Small intestine (tissue), 7 donors: Measurements from ENCODE around the gene RB1. TPM values are rescaled to one million over a fixed set of nuclear protein-coding genes. Genes with fewer than 3 reads are reported as not detected.
"Not testable (repeated sequence)": the region's sequence is repeated elsewhere in the genome, so short reads cannot be mapped to it uniquely, and the experiment has no call there.

Source experiments
- DNase-seq, 2 donors: peaks; one replicate each; pipeline versions ENCODE4 v3.0.0 to v3.0.0-alpha.2; 2013
- FAIRE-seq: peaks from 2 replicates; lab custom pipeline; 2012; peaks lifted over from hg19 to GRCh38; lab: Jason Lieb, UNC
- H3K27ac ChIP-seq, 3 donors: one replicate each; pipeline ENCODE4 v1.5.1; 2013; ENCODE audit warnings: low read length in 2 of 3, mild to moderate bottlenecking in 2 of 3, control low read depth in 1 of 3, inconsistent platforms in 1 of 3, low read depth in 1 of 3, moderate library complexity in 1 of 3
- H3K27me3 ChIP-seq, 3 donors: one replicate each; pipeline ENCODE4 v1.6.1; 2013; ENCODE audit warnings: low read length in 3 of 3, inconsistent platforms in 1 of 3; ENCODE audit not compliant: control insufficient read depth in 3 of 3, insufficient read depth in 3 of 3
- H3K36me3 ChIP-seq, 3 donors: one replicate each; pipeline ENCODE4 v1.6.1; 2013; ENCODE audit warnings: low read length in 3 of 3, inconsistent platforms in 1 of 3, low read depth in 1 of 3, mild to moderate bottlenecking in 1 of 3, moderate library complexity in 1 of 3; ENCODE audit not compliant: control insufficient read depth in 3 of 3, insufficient read depth in 2 of 3
- H3K4me1 ChIP-seq, 3 donors: one replicate each; pipeline ENCODE4 v1.6.1; 2013; ENCODE audit warnings: low read length in 2 of 3, inconsistent platforms in 1 of 3, low read depth in 1 of 3, mild to moderate bottlenecking in 1 of 3, moderate library complexity in 1 of 3; ENCODE audit not compliant: control insufficient read depth in 3 of 3, insufficient read depth in 2 of 3
- H3K4me3 ChIP-seq, 3 donors: one replicate each; pipeline ENCODE4 v1.5.1; 2013; ENCODE audit warnings: low read length in 3 of 3, control low read depth in 1 of 3, inconsistent platforms in 1 of 3, low read depth in 1 of 3, mild to moderate bottlenecking in 1 of 3, moderate library complexity in 1 of 3
- H3K9me3 ChIP-seq, 2 donors: one replicate each; pipeline ENCODE4 v1.6.1; 2013; ENCODE audit warnings: low read depth in 1 of 2, low read length in 1 of 2; ENCODE audit not compliant: control insufficient read depth in 2 of 2, insufficient read depth in 1 of 2
- WGBS, 3 donors: extraction: QIAGEN DNeasy Blood & Tissue Kit; methylation state at CpG; one replicate each; pipeline ENCODE4 v1.1.7; 2013; 5-methylcytosine and 5-hydroxymethylcytosine counted together
- polyA plus RNA-seq, 4 donors: library from polyadenylated mRNA; stranded (reverse) in 3 of 4; unstranded in 1 of 4; fragments of 200-250 nt in 3 of 4; fragments of 120-200 nt in 1 of 4; gene quantifications; one replicate each; pipeline versions ENCODE4 v1.2.1 to v1.2.3, GENCODE V29; 2013
- donor health status: healthy with polysubstance abuse.
- donor health status: control.
- donor health status: control.
- donor health status: Bipolar disorder and iron deficiency.
- donor health status: healthy.

RB1 gene
- polyA plus RNA-seq, 4 donors = 11.9 to 33.6 (median 20.2) TPM

DNA sequence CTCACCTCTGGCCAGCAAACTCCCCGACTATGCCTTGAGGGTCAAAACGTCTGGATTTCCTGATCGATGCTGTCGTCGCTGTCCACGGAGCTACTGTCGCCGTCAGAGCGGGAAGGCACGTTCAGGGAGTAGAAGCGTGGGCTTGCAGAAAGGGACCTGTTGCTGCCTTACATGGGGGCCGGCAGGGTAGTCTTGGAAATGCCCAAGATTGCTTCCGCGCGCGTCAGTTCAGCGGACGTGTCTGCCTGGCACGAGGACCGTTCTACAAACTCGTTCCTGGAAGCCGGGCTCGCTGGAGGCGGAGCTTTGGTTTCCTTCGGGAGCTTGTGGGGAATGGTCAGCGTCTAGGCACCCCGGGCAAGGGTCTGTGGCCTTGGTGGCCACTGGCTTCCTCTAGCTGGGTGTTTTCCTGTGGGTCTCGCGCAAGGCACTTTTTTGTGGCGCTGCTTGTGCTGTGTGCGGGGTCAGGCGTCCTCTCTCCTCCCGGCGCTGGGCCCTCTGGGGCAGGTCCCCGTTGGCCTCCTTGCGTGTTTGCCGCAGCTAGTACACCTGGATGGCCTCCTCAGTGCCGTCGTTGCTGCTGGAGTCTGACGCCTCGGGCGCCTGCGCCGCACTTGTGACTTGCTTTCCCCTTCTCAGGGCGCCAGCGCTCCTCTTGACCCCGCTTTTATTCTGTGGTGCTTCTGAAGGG is 15.4 kb downstream of the RB1 start:
- Histone ChIP-seq H3K4me1 (peaks cover 0 to 9% (median 0%) of the 10 kb centered on the region in 3 donors), H3K27ac (peak overlapping the region in 1 of 3 donors; percentile 45), H3K27me3 (no peaks in the 10 kb centered on the region), H3K36me3 (peaks cover 0 to 42% (median 3%) of the 10 kb centered on the region in 3 donors), H3K9me3 (peaks cover 0 to 33% of the 10 kb centered on the region in 2 donors), H3K4me3 (peak overlapping the region; percentile 21 to 26 (median 25))
- FAIRE-seq (no peak), DNase-seq (peak; percentile 30 to 60)
- 56 to 65% (median 56%) methylated on average over 45 to 47 of the region's 47 CpGs for WGBS, 3 donors

GRCh38 chr13:48319531-48320398 is 16.2 kb downstream of the RB1 start:
- DNase-seq (peak; percentile 61 to 66), FAIRE-seq (no peak)
- H3K4me1 ChIP-seq = peaks cover 0 to 9% (median 0%) of the 10 kb centered on the region in 3 donors
- WGBS, 3 donors = 56 to 63% (median 57%) methylated on average over 48 of the region's 48 CpGs
- peaks cover 0 to 33% of the 10 kb centered on the region in 2 donors for H3K9me3 ChIP-seq
- peak overlapping the region in 1 of 3 donors; percentile 8 for H3K27ac ChIP-seq
- H3K27me3 ChIP-seq = no peaks in the 10 kb centered on the region
- H3K4me3 ChIP-seq = peak overlapping the region in 2 of 3 donors; percentile 25 to 26
- H3K36me3 ChIP-seq = peaks cover 0 to 42% (median 3%) of the 10 kb centered on the region in 3 donors

DNA sequence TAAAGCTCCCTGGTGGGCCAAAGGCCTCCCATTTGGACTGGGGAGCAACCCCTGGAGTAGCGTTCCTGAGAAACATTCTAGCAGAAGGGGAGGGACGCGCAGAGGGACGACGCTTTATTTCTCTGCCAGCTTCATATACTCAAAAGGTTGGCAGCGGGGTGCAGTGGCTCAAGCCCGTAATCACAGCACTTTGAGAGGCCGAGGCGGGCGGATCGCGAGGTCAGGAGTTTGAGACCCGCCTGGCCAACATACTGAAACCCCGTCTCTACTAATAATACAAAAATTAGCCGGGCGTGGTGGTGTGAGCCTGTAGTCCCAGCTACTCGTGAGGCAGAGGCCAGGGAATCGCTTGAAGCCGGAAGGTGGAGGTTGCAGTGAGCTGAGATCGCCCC is 16.8 kb downstream of the RB1 start:
- 41 to 67% (median 56%) methylated on average over 20 of the region's 20 CpGs for WGBS, 3 donors
- Histone ChIP-seq H3K4me1 (peaks cover 0 to 9% (median 0%) of the 10 kb centered on the region in 3 donors), H3K27ac (peak overlapping the region in 1 of 3 donors; percentile 8), H3K27me3 (no peaks in the 10 kb centered on the region), H3K9me3 (peaks cover 0 to 33% of the 10 kb centered on the region in 2 donors), H3K4me3 (peak overlapping the region in 2 of 3 donors; percentile 25 to 26), H3K36me3 (peaks cover 0 to 42% (median 3%) of the 10 kb centered on the region in 3 donors)
- FAIRE-seq (no peak), DNase-seq (no peak)

- Histone ChIP-seq H3K4me3 (peak overlapping the region in 2 of 3 donors; percentile 25 to 26), H3K36me3 (peaks cover 0 to 41% (median 3%) of the 10 kb centered on the region in 3 donors), H3K27ac (no peak overlapping the region), H3K27me3 (no peaks in the 10 kb centered on the region), H3K4me1 (peaks cover 0 to 9% (median 0%) of the 10 kb centered on the region in 3 donors), H3K9me3 (peaks cover 0 to 33% of the 10 kb centered on the region in 2 donors)
- DNase-seq (peak in 1 of 2 donors; percentile 24), FAIRE-seq (no peak)
- 53 to 60% (median 58%) methylated on average over 35 of the region's 35 CpGs for WGBS, 3 donors
Observed at GRCh38 chr13:48320891-48321510, 17.4 kb downstream of the RB1 start.

DNA sequence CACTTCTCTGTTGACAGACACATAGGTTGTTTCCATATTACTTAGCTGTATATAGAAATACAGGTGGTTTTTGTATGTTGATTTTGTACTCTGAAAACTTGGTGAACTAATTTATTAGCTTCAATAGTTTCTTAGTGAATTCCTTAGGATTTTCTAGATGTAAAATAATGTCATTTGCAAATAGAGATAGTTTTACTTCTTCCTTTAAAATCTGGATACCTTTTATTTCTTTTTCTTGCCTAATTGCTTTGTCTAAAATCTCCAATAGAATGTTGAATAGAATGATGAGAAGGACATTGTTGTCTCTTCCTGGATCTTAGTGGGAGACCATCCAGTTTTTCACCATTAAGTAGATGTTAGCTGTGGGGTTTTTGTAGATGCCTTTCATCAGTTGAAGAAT is 18.7 kb downstream of the RB1 start:
- Histone ChIP-seq H3K36me3 (peaks cover 0 to 30% (median 3%) of the 10 kb centered on the region in 3 donors), H3K27me3 (no peaks in the 10 kb centered on the region), H3K27ac (no peak overlapping the region), H3K4me1 (peaks cover 0 to 7% (median 0%) of the 10 kb centered on the region in 3 donors), H3K9me3 (peaks cover 0 to 27% of the 10 kb centered on the region in 2 donors), H3K4me3 (no peak overlapping the region)
- FAIRE-seq (no peak), DNase-seq (no peak)

GRCh38 chr13:48333976-48334375 is 30.4 kb downstream of the RB1 start:
- H3K36me3 ChIP-seq = no peaks in the 10 kb centered on the region
- H3K4me1 ChIP-seq = no peaks in the 10 kb centered on the region
- no peak overlapping the region for H3K4me3 ChIP-seq
- 73 to 82% (median 79%) methylated on average over 1 of the region's 1 CpG for WGBS, 3 donors
- no peaks in the 10 kb centered on the region for H3K9me3 ChIP-seq
- H3K27ac ChIP-seq = no peak overlapping the region
- no peak for DNase-seq
- no peaks in the 10 kb centered on the region for H3K27me3 ChIP-seq
- FAIRE-seq = no peak

- WGBS, 3 donors = 54 to 69% (median 59%) methylated on average over 4 of the region's 4 CpGs
- DNase-seq (peak; percentile 49 to 60), FAIRE-seq (peak; percentile 84)
- no peaks in the 10 kb centered on the region for H3K36me3 ChIP-seq
- H3K4me3 ChIP-seq = no peak overlapping the region
- H3K27me3 ChIP-seq = no peaks in the 10 kb centered on the region
- peaks cover 0 to 6% of the 10 kb centered on the region in 2 donors for H3K9me3 ChIP-seq
- H3K27ac ChIP-seq = no peak overlapping the region
- H3K4me1 ChIP-seq = no peaks in the 10 kb centered on the region
Observed at GRCh38 chr13:48334534-48335127, 31.1 kb downstream of the RB1 start.

GRCh38 chr13:48339198-48339597 is 35.6 kb downstream of the RB1 start:
- H3K4me3 ChIP-seq, H3K9me3 ChIP-seq, H3K27ac ChIP-seq, DNase-seq, H3K4me1 ChIP-seq, H3K27me3 ChIP-seq, FAIRE-seq, H3K36me3 ChIP-seq: not testable (repeated sequence)
- 96 to 98% (median 97%) methylated on average over 11 of the region's 11 CpGs for whole genome bisulfite sequencing, 3 donors
